SK-N-MC (cell line): ENCODE measurements around the gene ILF3.

Experiments used
- EZH2 ChIP-seq: fragments of 200-600 bp; sonication (generic); IDR thresholded peaks from one replicate; pipeline ENCODE4 v1.6.1; 2017; ENCODE audit warnings: antibody characterized with exemption
- POLR2AphosphoS5 ChIP-seq: IDR thresholded peaks from 2 replicates; pipeline ENCODE4 v1.6.1; 2012; ENCODE audit warnings: mild to moderate bottlenecking, low read depth, low read length, borderline replicate concordance

DNA sequence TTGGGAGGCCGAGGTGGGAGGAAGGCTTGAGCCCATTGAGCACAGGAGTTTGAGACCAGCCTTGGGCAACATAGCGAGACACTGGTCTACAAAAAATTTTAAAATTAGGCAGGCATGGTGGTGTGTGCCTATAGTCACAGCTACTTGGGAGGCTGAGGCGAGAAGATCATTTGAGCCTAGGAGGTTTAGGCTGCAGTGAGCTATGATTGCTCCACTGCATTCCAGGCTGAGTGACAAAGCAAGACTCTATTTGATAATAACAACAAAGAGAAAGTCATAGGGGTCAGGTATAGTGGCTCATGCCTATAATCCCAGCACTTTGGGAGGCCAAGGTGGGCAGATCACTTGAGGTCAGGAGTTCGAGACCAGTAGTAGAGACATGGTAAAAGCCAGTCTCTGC lies 33.4 kb upstream of the ILF3 start:
- no peak for TF ChIP-seq EZH2
- TF ChIP-seq POLR2AphosphoS5: no peak
